Keratinocyte (primary cell): ENCODE measurements around the gene APELA.

Experiments
- CTCF ChIP-seq, 3 experiments: IDR thresholded peaks in 1 of 3; conservative IDR thresholded peaks in 1 of 3; optimal IDR thresholded peaks in 1 of 3; 2 replicates in 2 of 3; 3 replicates in 1 of 3; pipeline versions ENCODE3 to v1.5.1; 2011; ENCODE audit warnings: low read length in 3 of 3, mild to moderate bottlenecking in 3 of 3, moderate library complexity in 2 of 3, control low read depth in 1 of 3, inconsistent platforms in 1 of 3; ENCODE audit not compliant: insufficient read depth in 2 of 3; ENCODE audit errors: extremely low read depth in 1 of 3
- EZH2 ChIP-seq: IDR thresholded peaks from one replicate; pipeline ENCODE4 v1.6.1; 2012; ENCODE audit warnings: inconsistent platforms, mild to moderate bottlenecking, low read length, moderate library complexity

GRCh38 chr4:164946810-164947209 lies 69.8 kb downstream of the APELA start:
- no peak for TF ChIP-seq CTCF (optimal IDR thresholded peaks at IDR 0.05 in 1 of 3, IDR thresholded peaks at IDR 0.05 in 1 of 3, conservative IDR thresholded peaks at IDR 0.05 in 1 of 3; ENCODE audit: extremely low read depth in 1 of 3, insufficient read depth in 2 of 3, low read length in 3 of 3)
- TF ChIP-seq EZH2, result no peak
